SHP77 (cell line): ENCODE measurements around the gene GDPD5.

Source experiments
- DNase-seq, 2 experiments: peaks; one replicate each; lab custom pipeline; 2025; lab: John Stamatoyannopoulos, UW

Gene GDPD5

DNA sequence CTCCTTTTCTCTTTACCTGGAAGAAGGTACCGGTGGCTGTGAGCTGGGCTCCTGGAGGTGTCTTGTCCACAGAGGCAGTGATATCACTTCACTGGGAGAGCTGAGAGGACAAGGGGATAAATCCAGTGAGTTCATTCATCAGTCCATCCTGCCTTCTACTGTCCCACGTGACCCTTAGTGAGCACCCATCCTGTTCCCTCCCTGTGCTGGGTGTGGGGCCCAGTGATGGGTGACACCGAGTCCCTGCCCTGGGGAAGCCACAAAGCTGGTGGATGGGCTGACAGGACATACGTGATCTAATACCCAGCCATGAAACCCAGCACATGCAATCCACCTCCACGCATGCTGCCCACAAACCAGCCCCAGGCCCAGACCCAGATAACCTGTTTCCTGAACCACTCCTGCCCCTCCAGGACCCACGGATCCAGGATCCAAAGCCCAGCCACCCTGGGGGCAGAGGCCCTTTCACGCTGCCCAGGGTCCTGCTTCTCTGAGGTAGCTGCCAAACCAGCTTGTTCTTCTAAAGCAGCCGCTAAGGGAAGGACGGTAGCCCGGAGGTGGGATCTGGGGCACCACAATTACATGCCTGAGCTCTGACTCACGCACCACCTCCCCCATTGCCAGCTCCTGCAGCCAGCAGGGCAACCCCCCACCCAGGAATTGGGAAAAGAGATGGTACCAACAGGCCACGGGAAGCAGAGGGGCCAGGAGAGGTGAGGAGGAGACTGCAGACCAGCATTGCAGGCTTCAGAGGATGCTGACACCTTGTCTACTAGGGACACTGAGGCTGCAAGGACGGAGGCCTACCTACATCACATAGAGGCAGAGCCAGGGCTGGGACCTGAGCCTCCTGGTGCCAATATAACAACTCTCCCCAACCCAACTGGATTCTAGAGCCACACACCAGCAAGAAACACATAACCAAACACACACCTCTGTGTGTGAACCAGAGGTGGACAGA, 35.2 kb downstream of the GDPD5 start:
- no peak for DNase-seq

DNA sequence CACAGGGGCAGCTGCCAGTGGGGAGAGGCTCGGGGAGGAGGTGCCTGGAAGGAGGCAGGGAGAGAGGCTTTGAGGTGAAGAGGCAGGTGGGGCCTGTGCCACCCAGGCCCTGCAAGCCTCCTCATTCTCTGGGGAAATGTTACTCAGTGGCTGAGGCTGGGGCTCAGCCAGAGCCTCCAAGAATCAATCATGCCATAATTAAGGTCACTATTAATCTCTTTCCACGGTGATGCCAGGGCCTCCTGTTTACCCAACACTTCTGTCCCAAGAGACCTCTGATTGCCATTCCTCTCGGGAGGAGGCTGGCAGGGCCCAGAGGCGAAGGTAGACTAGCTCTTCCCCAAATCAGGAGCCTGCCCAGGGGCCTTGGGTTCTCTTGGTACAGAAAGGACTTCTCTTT, 38.4 kb downstream of the GDPD5 start:
- DNase-seq: no peak

DNA sequence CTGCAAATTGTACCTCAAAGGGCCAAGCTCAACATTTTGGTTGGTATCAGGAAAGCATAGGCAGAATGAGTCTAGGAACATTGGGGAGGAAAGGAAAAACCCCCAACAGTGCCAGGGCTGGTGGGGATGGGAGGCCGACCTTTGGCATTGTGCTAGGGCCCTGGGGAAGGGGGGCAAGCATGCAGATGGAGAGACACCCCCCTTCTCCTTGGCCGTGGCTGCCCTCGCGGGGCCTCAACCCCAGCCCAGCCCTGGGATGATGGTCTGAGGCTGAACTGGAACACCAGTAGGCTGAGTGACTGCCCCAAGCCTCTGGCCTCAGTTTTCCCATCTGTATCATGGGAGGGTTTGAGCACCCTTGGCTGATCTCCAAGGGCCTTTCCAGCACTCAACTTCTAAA, 40.0 kb downstream of the GDPD5 start:
- DNase-seq: no peak

DNA sequence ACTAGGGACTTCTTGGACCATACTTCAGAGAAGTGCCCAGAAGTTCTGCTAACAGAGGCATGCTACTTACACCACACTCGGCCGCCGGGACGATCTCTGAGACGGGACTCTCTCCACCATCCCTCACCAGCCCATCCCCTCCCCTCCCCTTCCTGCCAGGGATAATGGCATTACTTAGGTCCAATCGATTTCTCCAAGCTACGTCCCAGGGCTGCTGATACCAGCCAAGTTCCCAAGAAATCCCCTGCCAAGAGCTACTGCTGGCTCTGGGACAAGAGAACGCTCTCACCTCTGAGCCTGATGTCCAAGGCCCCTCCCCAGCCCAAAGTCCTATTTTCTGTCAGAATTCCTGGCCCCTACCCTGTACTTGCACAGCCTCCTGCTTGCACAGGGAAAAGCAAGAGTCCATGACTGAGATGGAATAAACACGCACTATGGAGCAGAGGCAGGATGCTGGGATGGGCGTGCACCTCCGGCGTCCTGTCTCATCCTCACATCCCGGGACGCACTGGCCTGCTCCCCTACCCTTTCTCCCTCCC, 42.7 kb downstream of the GDPD5 start:
- no peak for DNase-seq

DNA sequence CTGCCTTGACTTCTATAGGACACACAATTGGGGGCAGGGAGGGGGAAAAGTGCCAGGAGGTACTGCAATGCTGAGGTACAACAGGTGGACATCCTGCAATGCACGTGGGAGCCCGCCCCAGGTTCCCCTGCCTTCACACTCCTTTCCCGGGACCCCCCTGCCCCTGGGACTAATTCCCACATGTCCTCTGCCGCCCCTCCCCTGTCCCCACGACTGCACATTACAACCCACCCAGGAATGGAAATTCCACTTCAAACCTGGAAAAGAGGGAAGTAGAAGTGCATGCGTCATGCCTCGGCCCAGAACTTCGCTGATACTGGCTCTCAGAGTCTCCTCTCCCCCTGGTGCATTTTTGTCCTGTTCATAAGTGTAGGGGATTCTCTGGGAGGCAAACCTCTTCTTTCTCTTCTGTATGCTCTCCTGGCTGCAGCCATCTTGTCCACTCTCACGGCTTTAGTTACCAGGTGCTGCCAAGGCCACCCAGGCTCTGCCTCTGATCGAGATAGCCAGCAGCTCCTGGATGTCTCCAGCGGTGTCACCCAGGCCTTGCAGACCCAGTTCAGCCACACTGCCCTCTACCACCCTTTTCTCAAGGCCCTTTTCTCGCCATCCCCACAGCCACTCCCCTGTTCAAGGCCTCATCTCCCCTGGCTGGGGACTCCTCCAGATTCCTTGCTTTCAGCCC, 43.7 kb downstream of the GDPD5 start:
- DNase-seq: no peak

DNA sequence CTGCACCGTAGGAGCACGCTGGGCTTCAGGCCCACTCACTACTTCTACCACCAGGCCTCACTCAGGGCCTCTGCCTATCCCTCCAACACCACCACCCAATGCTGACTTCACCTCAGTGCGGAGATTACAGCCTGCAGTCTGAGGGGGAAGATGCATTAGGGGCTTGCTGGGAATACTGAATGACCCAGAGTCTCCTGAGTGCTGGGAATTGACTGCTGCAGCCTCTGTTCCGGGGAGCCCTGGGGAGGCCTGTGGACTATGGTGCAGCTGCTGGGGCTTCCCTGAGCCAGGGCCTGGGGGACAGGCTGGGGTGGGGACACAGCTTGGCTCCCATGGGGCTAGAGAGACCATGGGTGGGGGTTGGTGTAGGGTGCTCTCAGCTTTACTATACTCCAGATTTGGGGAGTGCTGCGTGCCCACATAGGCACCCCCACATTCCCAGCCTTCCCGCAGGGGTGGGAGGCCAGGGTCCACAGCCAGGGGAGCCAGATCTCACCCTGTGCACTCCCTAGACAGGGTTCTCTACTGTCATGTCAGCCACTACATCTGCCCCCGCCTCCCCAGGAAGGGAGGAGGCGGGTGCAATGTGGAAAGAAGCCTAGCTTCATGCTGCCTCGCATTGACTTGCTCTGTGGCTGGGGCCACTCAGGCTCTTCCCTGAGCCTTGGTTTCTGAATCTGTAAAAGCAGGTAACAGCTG, 44.4 kb downstream of the GDPD5 start:
- DNase-seq: no peak

DNA sequence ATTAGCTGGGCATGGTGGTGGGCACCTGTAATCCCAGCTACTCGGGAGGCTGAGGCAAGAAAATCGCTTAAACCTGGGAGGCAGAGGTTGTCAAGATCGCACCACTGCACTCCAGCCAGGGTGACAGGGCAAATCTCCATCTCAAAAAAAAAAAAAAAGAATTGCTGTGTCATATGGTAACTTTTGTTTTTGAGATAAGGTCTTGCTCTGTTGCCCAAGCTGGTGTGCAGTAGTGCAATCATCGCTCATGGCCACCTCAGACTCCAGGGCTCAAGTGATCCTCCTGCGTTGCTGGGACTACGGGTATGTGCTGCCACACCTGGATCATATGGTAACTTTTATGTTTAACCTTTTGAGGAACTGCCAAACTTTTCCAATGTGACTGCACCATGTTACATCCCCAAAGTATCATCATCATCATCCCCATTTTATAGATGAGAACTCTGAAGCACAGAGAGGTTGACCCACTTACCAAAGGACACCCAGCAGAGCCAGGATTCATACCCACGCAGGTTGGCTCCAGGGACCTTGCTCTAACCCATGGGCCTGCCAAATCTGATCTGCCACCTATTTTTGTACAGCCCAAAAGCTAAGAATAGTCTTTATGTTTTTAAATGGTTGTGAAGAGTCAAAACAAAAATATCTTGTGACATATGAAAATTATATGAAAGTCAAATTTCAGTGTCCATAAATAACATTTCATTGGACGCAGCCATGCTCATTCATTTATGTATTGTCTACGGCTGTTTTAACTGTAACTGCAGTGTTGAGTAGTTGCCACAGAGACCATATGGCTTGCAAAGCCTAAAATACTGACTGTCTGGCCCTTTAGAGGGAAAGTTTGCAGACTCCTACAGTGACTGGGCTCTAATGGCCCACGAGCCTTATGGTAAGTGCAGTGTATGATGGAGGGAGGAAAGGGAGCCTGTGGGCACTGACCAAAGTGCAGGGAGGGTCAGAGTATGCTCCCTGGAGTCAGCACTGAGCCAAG, 45.3 kb downstream of the GDPD5 start:
- DNase-seq: no peak

DNA sequence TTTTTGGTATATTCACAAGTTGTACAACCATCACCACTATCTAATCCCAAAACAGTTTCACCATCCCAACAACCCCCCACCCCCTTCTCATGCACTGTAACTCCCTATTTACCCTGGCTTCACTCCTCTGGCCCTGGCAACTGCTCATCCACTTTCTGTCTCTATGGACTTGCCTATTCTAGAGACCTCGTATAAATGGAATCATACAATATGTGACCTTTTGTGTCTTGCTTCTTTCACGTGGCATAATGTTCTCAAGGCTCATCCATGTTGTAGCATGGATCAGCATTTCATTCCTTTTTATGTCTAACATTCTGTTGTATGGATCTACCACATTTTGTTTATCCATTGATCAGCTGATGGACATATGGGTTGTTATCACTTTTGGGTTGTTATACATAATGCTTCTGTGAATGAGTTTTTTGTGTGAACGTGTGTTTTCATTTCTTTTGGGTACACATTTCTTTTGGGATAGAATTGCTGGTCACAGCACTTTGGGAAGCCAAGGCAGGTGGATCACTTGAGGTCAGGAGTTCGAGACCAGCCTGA, 46.1 kb downstream of the GDPD5 start:
- no peak for DNase-seq

DNA sequence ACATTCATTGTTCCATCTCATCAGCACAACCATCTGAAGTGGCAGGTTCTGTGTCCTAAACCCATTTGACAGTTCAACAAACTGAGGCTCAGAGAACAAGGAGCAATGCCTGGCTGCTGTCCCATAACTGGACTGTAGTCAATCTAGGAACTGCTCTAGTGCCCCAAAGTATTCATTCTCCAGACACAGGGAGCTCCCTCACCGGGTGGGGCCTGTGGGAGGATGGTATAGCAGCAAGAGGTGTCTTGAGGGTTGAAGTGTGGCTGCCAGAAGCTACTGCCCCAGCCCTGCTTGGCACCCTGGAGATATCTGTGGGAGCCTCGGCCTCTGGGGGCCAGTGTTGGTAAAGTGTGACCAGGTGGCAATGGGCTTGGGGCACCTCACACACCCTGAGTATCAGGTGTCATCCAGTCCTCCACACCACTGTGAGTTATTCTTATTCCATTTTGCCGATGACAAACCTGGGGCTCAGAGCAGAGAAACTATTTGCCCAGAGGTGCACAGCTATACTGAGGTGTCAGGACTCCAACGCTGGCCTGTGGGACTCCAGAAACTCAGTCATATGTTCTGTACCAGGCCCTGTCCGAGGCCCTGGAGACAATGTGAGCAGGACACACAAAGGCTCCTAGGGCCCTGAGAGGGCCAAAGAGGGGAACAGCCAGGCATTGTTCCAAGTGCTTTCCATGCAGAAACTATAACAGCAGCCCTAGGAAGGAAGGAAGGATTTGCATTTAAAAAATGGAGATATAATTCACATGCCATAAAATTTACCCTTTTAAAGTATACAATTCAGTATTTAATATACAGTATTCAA, 46.8 kb downstream of the GDPD5 start:
- no peak for DNase-seq

DNA sequence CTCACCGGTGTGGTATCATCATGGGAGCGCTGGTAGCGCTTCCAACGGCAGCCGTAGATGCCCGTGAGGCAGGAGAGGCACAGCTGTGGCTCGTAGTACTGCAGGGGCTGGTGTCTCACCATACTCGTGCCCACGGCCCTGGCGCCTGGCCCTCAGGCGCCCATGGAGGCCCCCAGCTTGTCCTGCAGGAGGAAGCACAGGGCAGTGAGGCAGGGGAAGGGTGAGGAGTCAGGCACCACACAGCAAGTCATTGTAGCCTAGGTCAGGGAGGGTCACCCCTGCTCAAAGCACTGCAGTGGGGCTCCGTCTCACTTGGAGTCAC, 48.2 kb downstream of the GDPD5 start:
- no peak for DNase-seq

DNA sequence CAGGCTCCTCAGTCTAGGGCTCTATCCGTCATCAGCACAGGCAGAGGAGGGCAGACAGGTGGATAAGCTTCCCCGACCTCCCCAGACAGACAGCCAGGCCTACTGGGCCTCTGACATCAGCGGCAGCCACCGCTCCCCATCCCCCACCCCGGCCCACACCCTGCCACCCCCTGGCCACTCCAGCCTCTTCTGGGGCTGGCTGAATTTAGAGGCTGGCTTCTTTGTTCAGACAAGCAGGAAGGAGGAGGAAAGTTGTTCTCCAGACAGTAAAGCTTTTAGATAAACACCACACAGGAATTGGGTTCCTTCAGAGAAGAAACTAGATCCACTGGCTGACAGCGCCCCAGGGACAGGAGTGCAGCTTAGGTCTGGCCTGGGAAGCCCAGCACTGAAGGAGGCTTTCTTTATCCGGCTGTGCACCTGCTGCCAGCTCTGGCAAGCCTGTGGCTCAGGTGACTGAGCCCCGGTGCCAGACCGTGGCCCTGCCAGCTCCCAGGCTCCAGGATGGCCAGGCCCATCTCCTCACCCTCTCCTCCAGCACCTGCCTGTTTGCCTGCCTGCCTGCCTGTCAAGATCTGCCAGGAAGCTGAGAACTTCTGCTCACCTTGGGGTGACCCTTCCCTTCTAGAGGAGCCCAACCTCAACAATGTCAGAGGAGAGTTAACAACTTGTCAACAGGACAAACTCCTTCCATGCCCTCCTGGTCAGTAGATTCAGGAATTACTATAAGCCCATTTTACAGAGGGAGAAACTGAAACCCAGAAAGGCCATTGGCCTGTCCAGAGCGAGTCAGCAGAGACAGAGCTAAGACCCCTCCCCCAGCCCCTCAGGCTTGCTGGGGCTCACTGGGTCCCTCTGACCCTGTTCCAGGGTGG, 48.8 kb downstream of the GDPD5 start:
- DNase-seq: peak; percentile 24 to 49

DNA sequence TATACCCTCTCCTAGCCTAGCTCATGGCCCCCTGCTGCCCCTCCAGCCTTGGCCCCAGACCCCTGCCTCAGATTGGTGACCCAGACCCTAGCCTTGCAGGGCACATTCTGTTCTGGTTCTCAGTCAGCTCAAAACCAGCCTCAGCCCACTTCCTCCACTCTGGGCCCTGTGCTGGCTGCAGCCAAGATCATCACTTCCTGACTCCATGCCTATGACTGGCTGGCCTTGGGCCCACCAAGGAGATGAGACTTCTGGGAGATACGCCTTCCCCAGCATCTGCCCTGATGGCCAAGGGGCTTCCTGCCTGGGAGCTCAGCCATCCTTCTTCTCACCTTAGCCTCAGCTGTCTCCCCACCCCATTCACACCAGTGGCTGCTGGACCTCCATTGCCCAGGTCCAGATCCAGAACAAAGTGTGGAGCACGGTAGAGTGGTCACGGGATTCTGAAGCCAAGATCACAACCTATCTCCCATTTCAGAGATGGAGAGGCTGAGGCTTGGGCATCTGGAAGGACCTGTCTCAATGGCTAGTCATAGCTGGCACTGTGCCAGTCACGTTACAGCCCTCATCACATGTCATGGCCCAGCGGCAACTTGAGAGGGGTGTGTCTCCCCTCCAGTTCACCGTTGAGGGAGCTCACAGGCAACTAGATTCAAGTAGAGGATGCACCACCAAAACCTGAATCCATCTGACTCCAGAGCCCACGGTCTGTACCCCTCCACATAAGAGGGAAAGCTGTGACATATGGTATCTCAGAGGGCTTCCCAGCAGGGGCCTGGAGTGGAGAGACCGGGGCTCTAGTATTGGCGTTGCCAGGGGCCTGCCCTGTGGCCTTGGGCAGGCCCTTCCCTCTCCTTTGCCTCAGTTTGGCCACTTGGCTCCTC, 49.7 kb downstream of the GDPD5 start:
- peak; percentile 43 to 67 for DNase-seq

DNA sequence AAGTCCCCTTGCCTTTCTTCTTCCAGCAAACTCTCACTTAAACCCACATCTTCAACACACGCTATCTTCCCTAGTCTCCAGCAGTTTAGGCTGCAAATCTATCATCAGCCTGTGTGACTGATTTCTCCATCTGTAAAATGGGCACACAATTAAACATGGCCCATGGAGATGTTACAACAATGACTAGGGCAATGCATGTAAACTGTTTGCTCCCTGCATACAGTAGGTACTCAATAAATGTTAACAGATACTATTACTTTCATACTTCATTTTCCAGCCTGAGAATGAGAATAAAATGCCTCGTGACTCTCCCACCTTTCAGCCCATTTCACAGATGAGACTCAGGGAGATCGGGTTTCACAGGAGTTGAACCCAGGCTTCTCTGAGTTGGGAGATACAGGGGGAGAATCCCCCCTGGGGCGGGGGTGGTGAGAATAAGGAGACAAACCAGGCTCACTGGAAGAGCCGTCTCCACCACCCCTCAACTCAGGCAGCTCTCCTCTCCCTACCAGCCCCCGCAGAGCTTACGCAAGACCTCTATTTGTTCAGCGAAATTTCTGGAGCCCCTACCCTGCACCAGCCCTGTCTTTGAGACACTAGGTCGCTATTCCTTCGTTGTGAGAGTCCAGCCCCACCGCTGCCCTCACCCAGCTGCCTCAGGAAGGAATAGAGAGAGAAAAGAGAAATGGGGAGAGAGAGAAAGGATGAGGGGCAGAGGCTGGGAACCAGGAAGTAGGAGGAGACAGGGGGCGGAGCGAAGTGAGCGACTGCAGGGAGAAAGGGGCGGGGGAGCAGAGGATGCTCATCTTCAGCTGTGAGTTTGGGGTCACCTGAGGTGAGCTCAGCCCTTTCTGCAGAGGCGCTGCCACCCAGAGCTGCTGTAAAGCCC, 50.6 kb downstream of the GDPD5 start:
- no peak for DNase-seq

DNA sequence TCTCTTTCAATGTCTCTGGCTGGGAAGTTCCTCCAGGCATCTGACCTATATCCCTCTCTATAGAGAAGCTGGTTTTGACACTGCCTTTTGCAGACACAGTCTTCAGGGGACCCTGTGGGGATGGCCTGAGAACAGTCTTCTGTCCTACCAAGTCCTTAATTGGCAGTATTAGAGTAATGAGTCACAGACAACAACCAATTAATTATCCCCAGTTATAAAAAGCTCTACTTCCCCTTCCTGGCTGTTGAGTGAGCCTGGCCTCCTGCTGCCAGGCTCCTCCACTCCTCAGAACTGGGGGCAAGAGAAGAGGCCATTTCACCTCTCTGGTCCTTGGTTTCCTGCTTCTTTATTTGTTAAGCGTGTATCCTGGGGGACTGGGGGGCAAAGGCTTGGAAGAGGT, 51.5 kb downstream of the GDPD5 start:
- no peak for DNase-seq

DNA sequence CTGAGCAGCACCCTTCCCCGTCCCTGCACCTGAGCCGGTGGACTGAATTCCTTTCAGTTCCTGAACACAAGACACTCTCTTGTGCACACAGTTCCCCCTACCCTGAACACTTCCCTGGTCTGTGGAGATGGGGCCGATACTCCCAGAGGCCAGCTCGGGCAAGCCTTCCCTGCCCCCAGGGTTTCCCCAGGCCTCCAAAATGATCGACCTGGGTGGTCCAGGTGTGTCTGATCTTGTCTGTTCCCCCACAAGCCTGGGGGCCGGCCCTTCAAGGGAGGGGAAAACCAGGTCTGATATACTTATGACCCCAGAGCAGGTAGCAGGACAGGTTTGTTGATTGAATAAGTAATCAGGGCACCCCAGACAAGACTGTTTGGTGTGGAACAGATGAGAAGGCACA, 52.1 kb downstream of the GDPD5 start:
- DNase-seq: no peak

DNA sequence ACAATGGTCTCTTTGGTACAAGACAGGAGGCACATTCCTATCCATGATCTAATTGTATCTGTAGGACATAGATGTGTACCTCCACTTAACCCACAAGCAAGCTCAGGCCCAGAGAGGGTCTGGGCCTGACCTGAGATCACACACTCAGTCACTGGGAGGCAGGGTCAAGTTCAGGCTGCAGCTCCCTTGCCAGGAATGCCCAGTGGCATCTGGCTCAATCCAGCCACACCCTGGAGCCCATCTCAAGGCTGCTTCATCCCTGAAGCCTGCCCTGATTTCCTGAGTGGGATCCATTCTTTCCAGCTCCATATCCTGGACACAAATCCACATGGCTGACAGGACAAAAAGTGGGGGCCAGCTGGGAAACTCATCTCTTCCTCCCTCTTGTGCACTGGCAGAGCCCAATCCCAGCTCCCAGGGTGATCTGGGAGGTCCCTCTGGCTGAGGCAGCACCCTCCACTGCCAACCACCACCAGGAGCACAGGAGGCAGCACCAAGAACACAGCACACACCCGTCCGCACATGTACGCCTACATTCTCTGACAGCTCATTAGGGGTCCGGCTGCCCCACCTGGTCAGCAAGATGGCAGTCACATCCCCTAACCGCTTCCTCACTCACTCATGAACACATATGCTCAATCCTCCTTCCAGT, 53.5 kb downstream of the GDPD5 start:
- DNase-seq: no peak
